ENCODE results near the gene NLRC5. TPM values are rescaled to one million over a fixed set of nuclear protein-coding genes. Genes with fewer than 3 reads are reported as not detected.

NLRC5 gene
- total RNA-seq, 3 donors from 2014 or later, result 110 to 127 (median 113) TPM

DNA sequence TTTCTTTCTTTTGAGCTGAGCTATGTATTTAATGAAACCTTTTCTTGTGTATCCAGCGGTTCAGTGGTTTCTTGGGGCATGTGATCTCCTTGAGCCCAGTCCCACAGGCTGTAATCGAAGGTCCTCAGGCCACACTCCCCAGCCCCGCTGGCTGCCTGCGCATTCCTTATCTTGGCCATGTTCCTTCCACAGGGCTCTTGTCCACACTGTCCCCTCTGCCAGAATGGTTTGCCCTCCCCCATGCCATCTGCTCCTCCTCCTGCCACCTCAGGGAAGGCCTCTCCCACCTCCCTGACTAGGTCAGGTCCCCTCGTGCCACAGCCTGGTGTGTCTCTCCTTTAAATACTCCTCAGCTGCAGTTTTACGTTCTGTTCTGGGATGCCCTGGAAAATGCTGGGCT, 12.1 kb upstream of the NLRC5 start:
- no peaks in the 10 kb centered on the region for H3K9me3 ChIP-seq
- no peaks in the 10 kb centered on the region for H3K4me1 ChIP-seq (ENCODE audit: low read depth)
- intact Hi-C loops (cut with DNase I, micrococcal nuclease), result no loop called here
- no peak for DNase-seq
- no peaks in the 10 kb centered on the region for H3K36me3 ChIP-seq (ENCODE audit: low read depth)
- ATAC-seq, result no peak
- TF ChIP-seq, protein P1, sequence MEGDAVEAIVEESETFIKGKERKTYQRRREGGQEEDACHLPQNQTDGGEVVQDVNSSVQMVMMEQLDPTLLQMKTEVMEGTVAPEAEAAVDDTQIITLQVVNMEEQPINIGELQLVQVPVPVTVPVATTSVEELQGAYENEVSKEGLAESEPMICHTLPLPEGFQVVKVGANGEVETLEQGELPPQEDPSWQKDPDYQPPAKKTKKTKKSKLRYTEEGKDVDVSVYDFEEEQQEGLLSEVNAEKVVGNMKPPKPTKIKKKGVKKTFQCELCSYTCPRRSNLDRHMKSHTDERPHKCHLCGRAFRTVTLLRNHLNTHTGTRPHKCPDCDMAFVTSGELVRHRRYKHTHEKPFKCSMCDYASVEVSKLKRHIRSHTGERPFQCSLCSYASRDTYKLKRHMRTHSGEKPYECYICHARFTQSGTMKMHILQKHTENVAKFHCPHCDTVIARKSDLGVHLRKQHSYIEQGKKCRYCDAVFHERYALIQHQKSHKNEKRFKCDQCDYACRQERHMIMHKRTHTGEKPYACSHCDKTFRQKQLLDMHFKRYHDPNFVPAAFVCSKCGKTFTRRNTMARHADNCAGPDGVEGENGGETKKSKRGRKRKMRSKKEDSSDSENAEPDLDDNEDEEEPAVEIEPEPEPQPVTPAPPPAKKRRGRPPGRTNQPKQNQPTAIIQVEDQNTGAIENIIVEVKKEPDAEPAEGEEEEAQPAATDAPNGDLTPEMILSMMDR (IDR thresholded peaks at IDR 0.05), result no peak
- H3K4me3 ChIP-seq, result no peak overlapping the region

DNA sequence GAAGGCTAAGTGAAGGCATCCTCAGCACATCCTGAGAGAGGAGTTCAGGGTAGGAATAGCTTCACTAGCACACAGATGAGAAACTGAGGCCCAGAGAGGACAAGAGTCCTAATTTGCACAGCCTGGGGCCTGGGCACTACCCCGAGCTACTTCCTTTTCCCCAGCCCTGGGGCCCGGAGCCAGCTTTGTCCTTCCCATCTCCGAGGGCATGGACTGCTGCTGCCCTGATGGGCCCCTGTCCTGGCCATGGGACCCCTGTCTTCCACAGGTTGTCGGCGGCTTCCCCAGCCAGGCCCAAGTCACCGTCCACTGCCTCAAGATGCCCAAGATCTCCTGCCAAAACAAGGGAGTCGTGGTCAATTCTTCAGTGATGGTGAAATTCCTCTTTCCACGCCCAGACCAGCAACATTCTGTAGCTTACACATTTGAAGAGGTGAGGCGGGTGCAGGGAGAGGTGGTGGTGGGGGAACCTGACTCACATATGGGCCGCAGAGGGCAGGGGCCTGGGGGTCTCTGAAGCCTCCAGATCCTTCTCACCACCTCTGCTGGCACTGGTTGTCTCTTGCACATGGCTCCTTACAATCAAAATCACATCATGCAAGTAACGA, 11.4 kb upstream of the NLRC5 start:
- ATAC-seq (no peak), DNase-seq (no peak)
- no peaks in the 10 kb centered on the region for H3K9me3 ChIP-seq
- intact Hi-C loops (cut with DNase I, micrococcal nuclease), result no loop called here
- no peak overlapping the region for H3K4me3 ChIP-seq
- H3K4me1 ChIP-seq (ENCODE audit: low read depth), result no peaks in the 10 kb centered on the region
- no peaks in the 10 kb centered on the region for H3K36me3 ChIP-seq (ENCODE audit: low read depth)
- TF ChIP-seq, protein P1 (IDR thresholded peaks at IDR 0.05), result no peak

DNA sequence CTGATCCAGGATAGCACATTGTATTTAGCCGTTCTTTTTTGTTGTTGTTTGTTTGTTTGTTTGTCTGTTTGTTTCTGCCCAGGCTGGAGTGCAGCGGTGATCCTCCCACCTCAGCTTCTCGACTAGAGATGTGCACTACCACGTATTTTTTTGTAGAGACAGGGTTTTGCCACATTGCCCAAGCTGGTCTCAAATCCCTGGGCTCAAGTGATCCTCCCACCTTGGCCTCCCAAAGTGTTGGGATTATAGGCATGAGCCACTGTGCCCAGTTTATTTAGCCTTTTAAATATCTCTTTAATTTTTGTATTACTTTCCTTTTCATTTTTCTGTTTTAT, 9.2 kb upstream of the NLRC5 start:
- Histone ChIP-seq H3K4me1 (ENCODE audit: low read depth) (peaks cover 15% of the 10 kb centered on the region), H3K4me3 (no peak overlapping the region), H3K36me3 (ENCODE audit: low read depth) (no peaks in the 10 kb centered on the region), H3K9me3 (no peaks in the 10 kb centered on the region)
- no peak for ATAC-seq
- intact Hi-C loops (cut with DNase I, micrococcal nuclease), result no loop called here
- DNase-seq, result no peak
- TF ChIP-seq, protein P1 (IDR thresholded peaks at IDR 0.05), result no peak

DNA sequence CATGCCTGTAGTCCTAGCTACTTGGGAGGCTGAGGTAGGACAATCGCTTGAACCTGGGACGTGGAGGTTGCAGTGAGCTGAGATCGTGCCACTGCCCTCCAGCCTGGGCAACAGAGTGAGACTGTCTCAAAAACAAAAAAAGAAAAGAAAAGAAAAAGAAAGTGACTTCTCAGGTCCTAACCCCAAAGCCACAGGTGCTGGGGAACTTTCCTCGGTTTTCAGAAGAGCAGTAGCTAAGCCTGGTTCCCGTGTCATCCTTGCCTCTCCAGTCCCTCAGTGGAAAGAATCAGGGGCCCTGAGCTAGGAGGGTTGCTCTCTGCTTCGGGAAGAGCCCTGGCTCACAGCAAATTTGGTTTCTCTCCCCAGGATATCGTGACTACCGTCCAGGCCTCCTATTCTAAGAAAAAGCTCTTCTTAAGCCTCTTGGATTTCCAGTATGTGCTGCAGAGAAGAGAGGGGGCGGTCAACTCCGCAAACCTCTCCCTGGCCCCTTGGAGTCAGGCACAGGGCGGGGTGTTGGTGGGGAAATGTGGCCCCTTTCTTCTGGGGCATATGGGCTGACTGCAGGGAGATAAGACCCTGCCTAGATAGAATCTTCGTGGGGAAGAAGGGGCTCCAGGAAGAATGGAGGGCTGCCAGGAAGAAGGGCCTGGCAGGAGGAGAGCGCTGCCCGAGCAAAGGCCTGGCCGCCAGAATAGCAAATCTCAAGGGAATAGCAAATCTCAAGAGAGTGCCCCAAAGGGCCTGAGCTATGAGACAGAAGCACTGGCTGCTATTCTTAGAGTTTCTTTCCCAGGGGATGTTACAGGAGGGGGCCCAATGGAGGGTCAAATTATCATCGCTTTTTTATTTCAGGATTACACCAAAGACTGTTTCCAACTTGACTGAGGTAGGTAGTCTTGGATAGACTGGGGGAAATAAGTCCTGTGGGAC, 8.3 kb upstream of the NLRC5 start:
- no peak overlapping the region for H3K4me3 ChIP-seq
- TF ChIP-seq, protein P1 (IDR thresholded peaks at IDR 0.05), result no peak
- no peak for DNase-seq
- ATAC-seq, result no peak
- H3K36me3 ChIP-seq (ENCODE audit: low read depth), result no peaks in the 10 kb centered on the region
- peaks cover 22% of the 10 kb centered on the region for H3K4me1 ChIP-seq (ENCODE audit: low read depth)
- intact Hi-C loops (cut with DNase I, micrococcal nuclease), result no loop called here
- no peaks in the 10 kb centered on the region for H3K9me3 ChIP-seq

DNA sequence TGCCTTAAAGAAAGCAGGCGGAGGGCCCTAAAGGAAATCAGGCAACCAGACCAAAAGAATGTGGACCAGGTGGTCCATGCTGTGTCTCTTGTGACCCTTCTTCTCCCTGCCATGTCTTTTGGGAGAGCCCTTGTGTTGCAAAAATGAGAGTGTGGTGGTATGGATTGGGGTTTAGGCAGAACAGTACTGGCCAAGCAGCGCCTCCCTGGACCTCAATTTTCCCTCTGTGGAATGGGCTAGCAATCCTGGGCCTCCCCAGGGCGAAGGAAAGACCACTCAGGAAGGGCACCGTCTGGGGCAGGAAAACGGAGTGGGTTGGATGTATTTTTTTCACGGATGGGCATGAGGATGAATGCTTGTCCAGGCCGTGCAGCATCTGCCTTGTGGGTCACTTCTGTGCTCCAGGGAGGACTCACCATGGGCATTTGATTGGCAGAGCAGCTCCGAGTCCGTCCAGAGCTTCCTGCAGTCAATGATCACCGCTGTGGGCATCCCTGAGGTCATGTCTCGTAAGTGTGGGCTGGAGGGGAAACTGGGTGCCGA, 7.6 kb upstream of the NLRC5 start:
- no peak for DNase-seq
- TF ChIP-seq, protein P1 (IDR thresholded peaks at IDR 0.05), result no peak
- no peak for ATAC-seq
- Histone ChIP-seq H3K36me3 (ENCODE audit: low read depth) (no peaks in the 10 kb centered on the region), H3K9me3 (no peaks in the 10 kb centered on the region), H3K4me3 (no peak overlapping the region), H3K4me1 (ENCODE audit: low read depth) (peaks cover 22% of the 10 kb centered on the region)
- intact Hi-C loops (cut with DNase I, micrococcal nuclease), result no loop called here
